HG03469 (cell line): ENCODE results near the gene ARHGAP15.
A peak's percentile ranks its signal among the peaks of the same experiment; 100 is the strongest.
"Not testable (repeated sequence)": the region's sequence is repeated elsewhere in the genome, so short reads cannot be mapped to it uniquely, and the experiment has no call there.

ENCODE experiments used
- ATAC-seq: cut with Tn5 transposase; IDR thresholded peaks from one replicate; pipeline ENCODE4 v1.9.1; 2021; ENCODE audit warnings: mild to moderate bottlenecking, moderate library complexity, moderate number of reproducible peaks; ENCODE audit not compliant: unreplicated experiment

Gene ARHGAP15

GRCh38 chr2:143128681-143129580, at the start of gene ARHGAP15:
Gene ARHGAP15, plus strand, starts transcription at chr2:143129419.
- ATAC-seq: peak; percentile 78

- ATAC-seq: no peak
These were observed 47.6 kb upstream of the ARHGAP15 start for GRCh38 chr2:143081616-143082015.

- ATAC-seq: no peak
These were observed 45.6 kb upstream of the ARHGAP15 start for GRCh38 chr2:143083636-143084035.

GRCh38 chr2:143084462-143084861, 44.8 kb upstream of the ARHGAP15 start:
- no peak for ATAC-seq

GRCh38 chr2:143085125-143085784, 44.0 kb upstream of the ARHGAP15 start:
- ATAC-seq: peak; percentile 57

- ATAC-seq: no peak
These were observed 42.2 kb upstream of the ARHGAP15 start for GRCh38 chr2:143087033-143087432.

DNA sequence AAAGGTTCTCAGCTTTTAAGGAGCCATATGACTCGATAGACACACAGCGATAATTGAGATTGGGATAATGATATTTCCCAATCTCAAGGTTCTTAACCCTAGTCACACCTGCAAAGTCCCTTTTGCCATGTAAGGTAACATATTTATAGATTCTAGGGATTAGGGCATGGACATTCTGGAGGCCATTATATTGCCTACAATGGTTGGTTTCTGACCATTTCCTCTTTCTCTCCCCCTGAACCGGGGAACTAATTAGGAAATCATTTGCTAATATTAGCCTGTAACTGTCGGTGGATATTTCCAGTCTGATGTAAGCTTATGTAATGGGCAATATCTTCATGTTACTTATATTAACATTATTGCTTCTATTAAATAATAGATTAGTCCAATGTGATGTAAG, 40.8 kb upstream of the ARHGAP15 start:
- no peak for ATAC-seq

DNA sequence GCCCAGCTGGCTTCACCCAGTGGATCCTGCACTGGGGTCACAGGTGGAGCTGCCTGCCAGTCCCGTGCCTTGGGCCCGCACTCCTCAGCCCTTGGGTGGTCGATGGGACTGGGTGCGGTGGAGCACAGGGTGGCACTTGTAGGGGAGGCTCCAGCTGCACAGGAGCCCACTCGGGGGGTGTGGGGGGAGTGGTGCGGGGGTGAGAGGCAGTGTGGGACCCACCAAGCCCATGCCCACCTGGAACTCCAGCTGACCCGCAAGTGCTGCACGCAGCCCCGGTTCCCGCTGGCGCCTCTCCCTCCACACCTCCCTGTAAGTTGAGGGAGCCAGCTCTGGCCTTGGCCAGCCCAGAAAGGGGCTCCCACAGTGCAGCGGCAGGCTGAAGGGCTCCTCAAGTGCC, 39.7 kb upstream of the ARHGAP15 start:
- ATAC-seq: not testable (repeated sequence)

DNA sequence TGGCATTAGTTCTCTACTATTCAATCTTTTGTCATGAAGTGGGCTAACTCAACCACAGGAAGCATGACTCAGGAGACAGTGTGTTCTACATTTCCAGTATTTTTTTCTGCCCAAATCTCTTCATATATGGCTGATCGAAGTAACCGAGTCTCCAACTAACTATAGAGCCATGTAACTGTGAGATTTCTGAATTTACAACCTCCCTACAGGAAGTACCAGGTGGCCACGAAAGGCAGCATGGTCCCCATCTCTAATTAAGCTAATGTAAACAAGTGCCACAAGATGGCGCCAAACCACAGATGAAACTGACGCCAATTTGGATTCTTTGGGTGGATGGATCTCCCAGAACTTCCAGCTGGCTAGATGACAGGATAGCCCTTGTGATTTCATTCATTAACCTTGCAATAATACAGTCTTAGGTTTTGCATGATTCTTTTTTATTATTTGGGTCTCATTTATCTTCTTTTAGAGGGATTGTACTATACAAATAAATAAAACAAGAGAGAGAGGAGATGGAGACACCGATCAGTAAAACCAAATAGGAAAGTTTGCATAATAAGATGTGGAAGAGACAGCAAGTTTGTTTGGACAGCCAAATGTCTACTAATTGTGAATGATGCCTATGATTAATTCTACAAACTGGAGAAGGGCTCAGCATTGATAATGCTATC, 18.3 kb upstream of the ARHGAP15 start:
- ATAC-seq: peak; percentile 67

DNA sequence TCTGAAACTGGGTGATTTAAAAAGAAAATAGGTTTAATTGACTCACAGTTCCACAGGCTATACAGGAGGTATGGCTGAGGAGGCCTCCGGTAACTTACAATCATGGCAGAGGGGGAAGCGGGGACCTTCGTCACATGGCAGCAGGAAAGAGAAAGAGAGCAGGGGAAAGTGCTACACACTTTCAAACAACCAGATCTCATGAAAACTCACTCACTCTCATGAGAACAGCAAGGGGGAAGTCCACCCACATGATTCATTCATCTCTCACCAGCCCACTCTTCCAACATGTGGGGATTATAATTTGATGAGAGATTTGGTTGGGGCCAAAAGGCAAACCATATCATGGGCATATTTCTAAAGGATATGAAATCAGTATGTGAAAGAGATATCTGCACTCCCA, 12.0 kb upstream of the ARHGAP15 start:
- no peak for ATAC-seq

DNA sequence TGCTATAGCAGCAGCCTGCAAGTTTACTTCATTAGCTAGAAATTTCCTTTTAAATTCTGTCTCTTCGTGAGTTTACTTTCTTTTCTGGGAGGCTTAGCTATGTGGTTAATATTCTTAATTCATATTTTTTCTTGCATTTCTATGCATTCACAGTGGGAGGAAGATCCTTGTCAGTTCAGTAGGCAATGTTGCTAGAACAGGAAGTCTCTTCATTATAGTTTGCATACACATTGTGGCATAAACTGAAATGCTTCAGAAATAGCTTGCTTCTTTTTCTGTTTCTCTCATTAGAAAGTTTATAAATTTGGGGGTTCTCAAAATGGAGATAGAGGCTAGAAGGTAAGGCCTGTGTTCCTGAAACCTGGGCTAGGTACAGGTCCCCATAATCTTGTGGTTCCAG, 8.1 kb upstream of the ARHGAP15 start:
- ATAC-seq: peak; percentile 77

DNA sequence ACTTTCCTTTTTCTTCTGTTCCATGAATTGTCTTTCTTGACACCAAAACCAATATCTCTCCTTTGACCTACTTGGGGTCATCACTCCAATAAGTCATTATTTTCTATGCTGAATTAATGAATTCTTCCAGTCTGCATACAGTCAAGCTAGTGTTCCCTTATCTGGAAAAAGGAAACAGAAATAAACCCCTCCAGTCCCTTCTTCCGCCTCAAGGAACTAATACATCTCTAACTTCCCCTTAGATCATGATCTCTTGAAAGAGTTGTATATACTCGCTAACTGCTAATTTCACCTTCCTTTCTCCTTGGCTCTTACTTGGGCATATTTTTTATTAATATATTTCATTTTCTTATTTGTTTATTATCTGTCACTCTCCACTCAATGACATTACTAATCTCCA, 7.3 kb upstream of the ARHGAP15 start:
- ATAC-seq: no peak

- ATAC-seq: no peak
These were observed 5.3 kb upstream of the ARHGAP15 start for GRCh38 chr2:143123911-143124310.

DNA sequence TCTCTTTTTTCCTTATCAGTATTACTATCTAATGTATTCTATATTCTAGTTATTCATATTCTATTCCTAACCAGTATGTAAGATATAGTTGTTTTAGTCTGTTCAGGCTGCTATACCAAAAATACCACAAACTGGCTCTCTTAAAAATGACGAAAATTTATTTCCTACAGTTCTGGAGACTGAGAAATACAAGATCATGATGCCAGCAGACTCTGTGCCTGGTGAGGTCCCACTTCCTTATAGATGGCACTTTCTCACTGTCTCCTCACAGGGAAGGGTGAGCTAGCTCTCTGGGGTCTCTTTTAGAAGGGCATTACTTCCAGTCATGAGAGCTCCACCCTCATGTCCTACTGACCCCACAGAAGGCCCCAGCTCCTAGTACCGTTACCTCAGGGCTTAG, 4.8 kb upstream of the ARHGAP15 start:
- ATAC-seq: no peak

GRCh38 chr2:143125717-143126116, 3.5 kb upstream of the ARHGAP15 start:
- no peak for ATAC-seq

DNA sequence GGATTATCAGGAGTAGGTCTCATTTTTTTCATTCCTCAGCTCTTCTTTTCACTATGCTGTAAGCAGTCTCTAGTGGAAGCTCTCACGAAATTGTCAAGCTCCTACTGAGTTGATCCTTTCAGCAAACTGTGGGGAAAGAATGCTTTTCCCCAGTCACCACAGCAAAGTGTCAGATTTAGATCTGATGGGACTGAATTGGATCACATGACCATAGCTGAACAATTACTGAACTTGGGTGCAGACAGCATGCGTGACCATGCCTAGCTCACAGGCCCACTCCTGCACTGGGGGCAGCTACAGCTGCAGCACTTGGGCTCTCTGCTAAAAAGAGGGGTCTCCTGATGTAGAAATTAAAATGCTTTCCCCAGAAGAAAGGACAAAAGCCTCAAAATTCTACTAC, 3.1 kb downstream of the ARHGAP15 start:
- ATAC-seq: peak; percentile 29

DNA sequence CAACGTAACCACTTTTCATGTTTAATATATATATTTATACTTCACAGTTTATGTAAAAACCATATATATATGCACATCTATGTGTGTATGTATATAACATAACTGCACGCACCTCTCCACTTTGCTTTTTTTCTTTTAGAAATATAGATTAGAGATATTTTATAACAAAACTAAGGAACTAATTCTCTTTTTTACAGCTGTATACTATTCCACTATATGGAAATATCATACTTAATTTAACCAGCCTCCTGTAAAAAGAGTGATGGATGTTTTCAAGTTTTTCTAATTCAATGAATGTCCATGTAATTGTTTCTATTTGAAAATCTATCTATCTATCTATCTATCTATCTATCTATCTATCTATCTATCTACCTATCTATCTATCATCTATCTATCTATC, 4.6 kb downstream of the ARHGAP15 start:
- ATAC-seq: no peak

GRCh38 chr2:143138292-143138691, 9.1 kb downstream of the ARHGAP15 start:
- ATAC-seq: no peak

DNA sequence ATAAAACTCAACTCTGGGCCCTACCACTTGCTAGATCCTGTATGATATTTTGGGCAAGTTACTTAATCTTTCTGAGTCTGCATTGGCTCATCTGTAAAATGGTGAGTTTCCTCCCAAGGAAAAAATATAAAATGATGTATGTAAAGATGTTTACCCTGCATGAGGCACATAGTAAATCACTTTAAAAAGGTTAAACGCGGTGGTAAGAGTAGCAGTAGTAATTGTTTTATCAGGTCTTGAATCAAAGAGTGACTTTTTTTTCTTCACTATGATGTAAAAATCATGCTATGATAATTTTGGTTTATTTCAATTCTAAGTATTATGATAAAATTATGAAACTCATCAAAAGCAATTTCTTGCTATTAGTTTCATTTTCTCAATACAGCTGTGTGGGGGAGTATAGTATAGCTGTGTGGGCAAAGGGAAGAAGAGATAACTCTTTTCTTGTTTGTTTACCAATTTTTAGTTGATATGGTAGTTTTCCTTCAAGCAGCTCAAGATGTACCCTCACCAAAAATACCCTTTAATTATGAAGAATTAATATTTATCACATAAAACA, 10.7 kb downstream of the ARHGAP15 start:
- no peak for ATAC-seq

- ATAC-seq: peak; percentile 84
These were observed 11.8 kb downstream of the ARHGAP15 start for GRCh38 chr2:143140864-143141661.

GRCh38 chr2:143142598-143142997, 13.4 kb downstream of the ARHGAP15 start:
- ATAC-seq: no peak
